Naive thymus-derived CD8-positive, alpha-beta T cell (primary cell): Measurements from ENCODE around the gene CDO1. TPM values are rescaled to one million over a fixed set of nuclear protein-coding genes. Genes with fewer than 3 reads are reported as not detected.

Experiments
- ATAC-seq, 2 donors: fragments of 150-1000 bp; cut with Tn5 transposase in 1 of 2; sonication (Bioruptor Pico), chemical (Tn5 transposase) in 1 of 2; 1 replicate in 1 of 2; 2 replicates in 1 of 2; pipeline ENCODE4 v1.10.0; 2021; ENCODE audit warnings: mild to moderate bottlenecking in 2 of 2, moderate library complexity in 2 of 2
- POLR2A ChIA-PET: fragments of 350-600 bp; sonication (Branson Sonifier 250); formaldehyde crosslinking; loops from one replicate; lab custom pipeline; 2021; ENCODE audit warnings: antibody characterized with exemption; lab: Charles Lee
- DNase-seq, 10 donors: peaks; one replicate each; pipeline versions ENCODE4 v3.0.0 to v3.0.0-alpha.2; 2020 to 2022
- H3K27ac Mint-ChIP-seq, 10 donors: one replicate each; pipeline ENCODE4 v1.8.0; 2020 to 2022; ENCODE audit warnings: mild to moderate bottlenecking in 10 of 10, mixed read lengths in 10 of 10, moderate library complexity in 4 of 10, inconsistent platforms in 1 of 10
- H3K27me3 Mint-ChIP-seq, 5 donors: one replicate each; pipeline ENCODE4 v1.8.0; 2021 to 2022; ENCODE audit warnings: mixed read lengths in 5 of 5
- H3K36me3 Mint-ChIP-seq, 3 donors: one replicate each; pipeline ENCODE4 v1.8.0; 2020 to 2022; ENCODE audit warnings: mixed read lengths in 3 of 3, mild to moderate bottlenecking in 2 of 3, inconsistent platforms in 1 of 3
- H3K4me1 Mint-ChIP-seq, 4 donors: one replicate each; pipeline ENCODE4 v1.8.0; 2021 to 2022; ENCODE audit warnings: mixed read lengths in 4 of 4
- H3K4me3 Mint-ChIP-seq, 10 donors: one replicate each; pipeline ENCODE4 v1.8.0; 2020 to 2022; ENCODE audit warnings: mild to moderate bottlenecking in 10 of 10, mixed read lengths in 10 of 10, moderate library complexity in 6 of 10, inconsistent platforms in 1 of 10
- H3K9me3 Mint-ChIP-seq, 9 donors: one replicate each; pipeline ENCODE4 v1.8.0; 2020 to 2022; ENCODE audit warnings: mixed read lengths in 9 of 9, mild to moderate bottlenecking in 3 of 9, inconsistent platforms in 1 of 9, moderate library complexity in 1 of 9
- polyA plus RNA-seq, 3 donors: library from polyadenylated mRNA; unstranded; fragments of 300-500 nt; fragmentation: Illumina TruSeq; gene quantifications; one replicate each; pipeline ENCODE4 v1.2.3, GENCODE V29; 2021
- total RNA-seq, 8 experiments: library from RNA in 2 of 8; stranded (reverse) in 2 of 8; gene quantifications; one replicate each; pipeline ENCODE4 v1.2.3 and lab custom pipeline; 2021 to 2026

The CDO1 gene
- total and polyA plus RNA-seq, 5 experiments from 2014 or later: not detected

GRCh38 chr5:115843444-115844130 is 27.1 kb upstream of the CDO1 start:
- Mint-ChIP-seq H3K36me3 (peaks cover 0 to 8% (median 4%) of the 10 kb centered on the region in 3 donors), H3K27ac (peak overlapping the region in 2 of 10 donors; percentile 95 to 97)

GRCh38 chr5:115842952-115843351 is 26.5 kb upstream of the CDO1 start:
- peaks cover 18 to 66% (median 48%) of the 10 kb centered on the region in 4 donors for H3K4me1 Mint-ChIP-seq
- POLR2A ChIA-PET: interaction anchor here (1.1 to 5.1 kb wide), 3 partner anchors 218 to 298 kb away, joined by 3 to 22 read pairs (median 5); partner anchors contain the start of genes COMMD10, FEM1C and TMED7
- H3K27me3 Mint-ChIP-seq: no peaks in the 10 kb centered on the region
- DNase-seq (peak in 1 of 10 donors; percentile 14), ATAC-seq (no peak)
- no peaks in the 10 kb centered on the region for H3K9me3 Mint-ChIP-seq
- H3K36me3 Mint-ChIP-seq: peaks cover 0 to 9% (median 4%) of the 10 kb centered on the region in 3 donors
- peak overlapping the region; percentile 91 to 100 (median 98) for H3K4me3 Mint-ChIP-seq
- peak overlapping the region in 9 of 10 donors; percentile 54 to 98 (median 97) for H3K27ac Mint-ChIP-seq

More at GRCh38 chr5:115843444-115844130, 27.1 kb upstream of the CDO1 start:
- no peak for DNase-seq
- Mint-ChIP-seq H3K4me3 (peak overlapping the region in 9 of 10 donors; percentile 91 to 100 (median 98)), H3K4me1 (peaks cover 18 to 59% (median 48%) of the 10 kb centered on the region in 4 donors), H3K27me3 (no peaks in the 10 kb centered on the region), H3K9me3 (no peaks in the 10 kb centered on the region)
- no peak for ATAC-seq
- POLR2A ChIA-PET: interaction anchor here (1.3 to 5.1 kb wide), 2 partner anchors 241 to 299 kb away, joined by 3 to 22 read pairs; partner anchors contain the start of genes COMMD10 and FEM1C

- ATAC-seq: peak; percentile 9 to 32
- Mint-ChIP-seq H3K4me3 (peak overlapping the region; percentile 96 to 100 (median 98)), H3K27me3 (no peaks in the 10 kb centered on the region), H3K27ac (peak overlapping the region; percentile 54 to 100 (median 98)), H3K9me3 (no peaks in the 10 kb centered on the region), H3K4me1 (peaks cover 18 to 72% (median 51%) of the 10 kb centered on the region in 4 donors), H3K36me3 (peaks cover 0 to 15% (median 4%) of the 10 kb centered on the region in 3 donors)
- DNase-seq: peak in 2 of 10 donors; percentile 4 to 5
- POLR2A ChIA-PET: interaction anchor here (1.1 to 5.1 kb wide), 6 partner anchors 214 to 299 kb away, joined by 3 to 22 read pairs (median 8); partner anchors contain the start of genes COMMD10, FEM1C and TMED7
Observed at GRCh38 chr5:115842089-115842935, 25.9 kb upstream of the CDO1 start.

GRCh38 chr5:115841382-115842088 is 25.1 kb upstream of the CDO1 start, which contains the start of the genes AP3S1 and ATG12:
Gene AP3S1, plus strand, starts transcription at chr5:115841935. Its CDS starts 103 bp downstream, at chr5:115842038.
Gene ATG12, minus strand, starts transcription at chr5:115841565. Its CDS starts 13 bp downstream, at chr5:115841552.
- ATAC-seq (peak; percentile 86 to 91), DNase-seq (peak; percentile 86 to 97 (median 90))
- Mint-ChIP-seq H3K4me1 (peaks cover 18 to 74% (median 52%) of the 10 kb centered on the region in 4 donors), H3K27ac (peak within 1 kb of the TSS; percentile 98 to 100 (median 100)), H3K36me3 (peaks cover 3 to 21% (median 4%) of the 10 kb centered on the region in 3 donors), H3K4me3 (peak within 1 kb of the TSS; percentile 96 to 100 (median 98)), H3K9me3 (no peaks in the 10 kb centered on the region), H3K27me3 (no peaks in the 10 kb centered on the region)
- POLR2A ChIA-PET: interaction anchor here (0.9 to 5.1 kb wide), 7 partner anchors 207 to 545 kb away, joined by 3 to 22 read pairs (median 8); partner anchors contain the start of genes CCDC112, COMMD10 and TMED7

GRCh38 chr5:115840873-115841272 is 24.4 kb upstream of the CDO1 start:
- H3K27ac Mint-ChIP-seq: peak overlapping the region; percentile 98 to 100 (median 100)
- POLR2A ChIA-PET: interaction anchor here (0.9 to 5.1 kb wide), 8 partner anchors 206 to 579 kb away, joined by 3 to 22 read pairs (median 6); partner anchors contain the start of genes CCDC112, COMMD10, PGGT1B and TMED7
- H3K4me1 Mint-ChIP-seq: peaks cover 20 to 74% (median 54%) of the 10 kb centered on the region in 4 donors
- peaks cover 3 to 28% (median 4%) of the 10 kb centered on the region in 3 donors for H3K36me3 Mint-ChIP-seq
- DNase-seq: no peak
- peak overlapping the region; percentile 94 to 100 (median 98) for H3K4me3 Mint-ChIP-seq
- H3K27me3 Mint-ChIP-seq: no peaks in the 10 kb centered on the region
- H3K9me3 Mint-ChIP-seq: no peaks in the 10 kb centered on the region
- no peak for ATAC-seq

GRCh38 chr5:115838885-115839518 is 22.5 kb upstream of the CDO1 start:
- POLR2A ChIA-PET: interaction anchor here (1.0 to 5.1 kb wide), 3 partner anchors 12 to 294 kb away, joined by 3 to 22 read pairs (median 3); partner anchors contain the start of genes COMMD10 and FEM1C
- Mint-ChIP-seq H3K9me3 (no peaks in the 10 kb centered on the region), H3K27me3 (no peaks in the 10 kb centered on the region), H3K36me3 (peaks cover 4 to 47% (median 9%) of the 10 kb centered on the region in 3 donors), H3K4me3 (peak overlapping the region; percentile 70 to 100 (median 98)), H3K27ac (peak overlapping the region; percentile 13 to 100 (median 74)), H3K4me1 (peaks cover 21 to 57% (median 51%) of the 10 kb centered on the region in 4 donors)
- ATAC-seq: peak; percentile 13 to 28
- peak in 6 of 10 donors; percentile 12 to 70 (median 44) for DNase-seq

GRCh38 chr5:115835481-115835880 is 19.0 kb upstream of the CDO1 start:
- Mint-ChIP-seq H3K27ac (peak overlapping the region in 3 of 10 donors; percentile 7 to 53 (median 27)), H3K4me3 (no peak overlapping the region), H3K4me1 (peaks cover 18 to 52% (median 38%) of the 10 kb centered on the region in 4 donors), H3K27me3 (no peaks in the 10 kb centered on the region), H3K9me3 (no peaks in the 10 kb centered on the region), H3K36me3 (peaks cover 4 to 78% (median 14%) of the 10 kb centered on the region in 3 donors)
- POLR2A ChIA-PET: no interaction called here
- ATAC-seq (no peak), DNase-seq (no peak)

GRCh38 chr5:115831163-115831768 is 14.8 kb upstream of the CDO1 start:
- peaks cover 4 to 20% (median 15%) of the 10 kb centered on the region in 4 donors for H3K4me1 Mint-ChIP-seq
- peak overlapping the region in 8 of 10 donors; percentile 1 to 20 (median 6) for H3K27ac Mint-ChIP-seq
- peaks cover 0 to 8% (median 0%) of the 10 kb centered on the region in 9 donors for H3K9me3 Mint-ChIP-seq
- no peaks in the 10 kb centered on the region for H3K27me3 Mint-ChIP-seq
- ATAC-seq (peak; percentile 62 to 63), DNase-seq (peak in 6 of 10 donors; percentile 14 to 50 (median 31))
- no peak overlapping the region for H3K4me3 Mint-ChIP-seq
- POLR2A ChIA-PET: no interaction called here
- H3K36me3 Mint-ChIP-seq: peaks cover 11 to 84% (median 28%) of the 10 kb centered on the region in 3 donors

- DNase-seq (no peak), ATAC-seq (no peak)
- POLR2A ChIA-PET: no interaction called here
- Mint-ChIP-seq H3K27ac (peak overlapping the region in 1 of 10 donors; percentile 4), H3K4me3 (no peak overlapping the region), H3K4me1 (peaks cover 4 to 14% (median 9%) of the 10 kb centered on the region in 4 donors), H3K9me3 (peaks cover 0 to 17% (median 4%) of the 10 kb centered on the region in 9 donors), H3K36me3 (peaks cover 12 to 70% (median 23%) of the 10 kb centered on the region in 3 donors), H3K27me3 (no peaks in the 10 kb centered on the region)
Observed at GRCh38 chr5:115829913-115830312, 13.5 kb upstream of the CDO1 start.

GRCh38 chr5:115825948-115826347 is 9.5 kb upstream of the CDO1 start:
- peaks cover 0 to 27% (median 10%) of the 10 kb centered on the region in 9 donors for H3K9me3 Mint-ChIP-seq
- no peak overlapping the region for H3K4me3 Mint-ChIP-seq
- POLR2A ChIA-PET: no interaction called here

More at GRCh38 chr5:115825948-115826347, 9.5 kb upstream of the CDO1 start:
- Mint-ChIP-seq H3K27me3 (peaks cover under 1 to 10% (median 3%) of the 10 kb centered on the region in 5 donors), H3K27ac (no peak overlapping the region), H3K4me1 (peaks cover 0 to 1% (median 0%) of the 10 kb centered on the region in 4 donors), H3K36me3 (peaks cover 15 to 32% (median 16%) of the 10 kb centered on the region in 3 donors)
- ATAC-seq (no peak), DNase-seq (no peak)
